Kidney epithelial cell (primary cell): ENCODE data around the gene C1QB. TPM values are rescaled to one million over a fixed set of nuclear protein-coding genes. Genes with fewer than 3 reads are reported as not detected.
"Not testable (repeated sequence)": the region's sequence is repeated elsewhere in the genome, so short reads cannot be mapped to it uniquely, and the experiment has no call there.

Source experiments
- DNase-seq: peaks from one replicate; pipeline ENCODE4 v3.0.0-alpha.2; 2010; ENCODE audit warnings: low read depth
- H3K27me3 ChIP-seq: 2 replicates; pipeline ENCODE4 v1.6.0; 2011; ENCODE audit warnings: low read length; ENCODE audit not compliant: control insufficient read depth, insufficient read depth
- H3K36me3 ChIP-seq: 2 replicates; pipeline ENCODE4 v1.5.1; 2011; ENCODE audit warnings: low read length; ENCODE audit not compliant: control insufficient read depth, insufficient read depth
- H3K4me3 ChIP-seq: 2 replicates; pipeline ENCODE4 v1.5.1; 2011; ENCODE audit warnings: low read depth, mild to moderate bottlenecking, control low read depth, low read length
- total RNA-seq: library from RNA; depleted of rRNA; stranded (reverse); fragments of >200 nt; gene quantifications from 2 replicates; pipeline ENCODE4 v1.2.3, GENCODE V29; 2015
- TF ChIP-seq, protein P1 (sequence below): IDR thresholded peaks from 2 replicates; pipeline ENCODE4 v1.5.1; 2011; ENCODE audit warnings: mild to moderate bottlenecking, moderate library complexity, low read length, control low read depth, inconsistent platforms; ENCODE audit not compliant: insufficient read depth, poor library complexity, severe bottlenecking

The C1QB gene
- total RNA-seq, 1 donor from 2014 or later = 2.8 TPM

DNA sequence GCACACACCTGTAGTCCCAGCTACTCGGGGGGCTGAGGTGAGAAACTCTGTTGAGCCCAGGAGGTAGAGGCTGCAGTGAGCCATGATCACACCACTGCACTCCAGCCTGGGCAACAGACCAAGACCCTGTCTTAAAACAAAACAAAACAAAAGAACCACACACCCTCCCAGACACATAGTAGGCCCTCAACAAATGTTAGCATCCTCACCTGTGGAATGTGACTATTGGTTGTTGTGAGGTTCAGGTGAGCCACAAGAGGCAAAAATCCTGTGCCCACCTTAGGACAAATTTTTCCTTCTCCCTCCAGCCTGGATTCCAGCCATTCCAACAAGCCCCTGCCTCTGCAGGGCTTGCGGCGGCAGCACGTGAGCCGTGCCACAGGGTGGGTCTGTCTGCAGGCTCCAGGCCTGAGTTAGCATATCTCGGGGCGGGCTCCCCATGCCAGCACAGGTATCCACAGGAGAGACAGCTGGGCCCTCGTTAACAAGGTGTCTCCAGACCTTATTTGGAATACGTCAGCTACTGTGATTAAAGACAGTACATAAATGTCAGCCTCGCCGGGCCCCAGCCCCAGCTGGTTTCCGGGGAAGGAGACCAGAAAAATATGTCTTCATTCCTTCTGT is 17.4 kb downstream of the C1QB start:
- no peak for DNase-seq
- H3K27me3 ChIP-seq = peaks cover 42% of the 10 kb centered on the region
- H3K4me3 ChIP-seq = no peak overlapping the region
- TF ChIP-seq, protein P1, sequence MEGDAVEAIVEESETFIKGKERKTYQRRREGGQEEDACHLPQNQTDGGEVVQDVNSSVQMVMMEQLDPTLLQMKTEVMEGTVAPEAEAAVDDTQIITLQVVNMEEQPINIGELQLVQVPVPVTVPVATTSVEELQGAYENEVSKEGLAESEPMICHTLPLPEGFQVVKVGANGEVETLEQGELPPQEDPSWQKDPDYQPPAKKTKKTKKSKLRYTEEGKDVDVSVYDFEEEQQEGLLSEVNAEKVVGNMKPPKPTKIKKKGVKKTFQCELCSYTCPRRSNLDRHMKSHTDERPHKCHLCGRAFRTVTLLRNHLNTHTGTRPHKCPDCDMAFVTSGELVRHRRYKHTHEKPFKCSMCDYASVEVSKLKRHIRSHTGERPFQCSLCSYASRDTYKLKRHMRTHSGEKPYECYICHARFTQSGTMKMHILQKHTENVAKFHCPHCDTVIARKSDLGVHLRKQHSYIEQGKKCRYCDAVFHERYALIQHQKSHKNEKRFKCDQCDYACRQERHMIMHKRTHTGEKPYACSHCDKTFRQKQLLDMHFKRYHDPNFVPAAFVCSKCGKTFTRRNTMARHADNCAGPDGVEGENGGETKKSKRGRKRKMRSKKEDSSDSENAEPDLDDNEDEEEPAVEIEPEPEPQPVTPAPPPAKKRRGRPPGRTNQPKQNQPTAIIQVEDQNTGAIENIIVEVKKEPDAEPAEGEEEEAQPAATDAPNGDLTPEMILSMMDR = no peak
- H3K36me3 ChIP-seq = no peaks in the 10 kb centered on the region

DNA sequence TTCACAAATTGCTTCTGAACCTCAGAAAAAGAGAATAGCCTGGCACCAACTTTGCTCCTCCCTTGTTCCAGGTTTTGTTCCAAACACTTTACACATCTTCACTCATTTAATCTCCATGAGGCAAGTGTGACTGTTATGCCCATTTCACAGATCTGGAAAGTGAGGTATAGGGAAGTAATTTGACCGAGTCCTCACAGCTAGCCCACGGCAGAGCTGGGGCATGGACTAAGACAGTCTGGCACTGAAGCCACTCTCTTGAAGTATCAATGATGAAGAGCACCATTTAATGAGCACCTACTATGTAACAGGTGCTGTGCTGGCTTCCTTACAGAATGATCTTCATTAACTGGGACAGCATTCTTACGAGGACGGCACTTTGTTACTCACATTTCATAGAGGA is 19.0 kb downstream of the C1QB start:
- H3K36me3 ChIP-seq = no peaks in the 10 kb centered on the region
- peaks cover 42% of the 10 kb centered on the region for H3K27me3 ChIP-seq
- no peak overlapping the region for H3K4me3 ChIP-seq
- TF ChIP-seq, protein P1 = no peak
- DNase-seq = no peak

DNA sequence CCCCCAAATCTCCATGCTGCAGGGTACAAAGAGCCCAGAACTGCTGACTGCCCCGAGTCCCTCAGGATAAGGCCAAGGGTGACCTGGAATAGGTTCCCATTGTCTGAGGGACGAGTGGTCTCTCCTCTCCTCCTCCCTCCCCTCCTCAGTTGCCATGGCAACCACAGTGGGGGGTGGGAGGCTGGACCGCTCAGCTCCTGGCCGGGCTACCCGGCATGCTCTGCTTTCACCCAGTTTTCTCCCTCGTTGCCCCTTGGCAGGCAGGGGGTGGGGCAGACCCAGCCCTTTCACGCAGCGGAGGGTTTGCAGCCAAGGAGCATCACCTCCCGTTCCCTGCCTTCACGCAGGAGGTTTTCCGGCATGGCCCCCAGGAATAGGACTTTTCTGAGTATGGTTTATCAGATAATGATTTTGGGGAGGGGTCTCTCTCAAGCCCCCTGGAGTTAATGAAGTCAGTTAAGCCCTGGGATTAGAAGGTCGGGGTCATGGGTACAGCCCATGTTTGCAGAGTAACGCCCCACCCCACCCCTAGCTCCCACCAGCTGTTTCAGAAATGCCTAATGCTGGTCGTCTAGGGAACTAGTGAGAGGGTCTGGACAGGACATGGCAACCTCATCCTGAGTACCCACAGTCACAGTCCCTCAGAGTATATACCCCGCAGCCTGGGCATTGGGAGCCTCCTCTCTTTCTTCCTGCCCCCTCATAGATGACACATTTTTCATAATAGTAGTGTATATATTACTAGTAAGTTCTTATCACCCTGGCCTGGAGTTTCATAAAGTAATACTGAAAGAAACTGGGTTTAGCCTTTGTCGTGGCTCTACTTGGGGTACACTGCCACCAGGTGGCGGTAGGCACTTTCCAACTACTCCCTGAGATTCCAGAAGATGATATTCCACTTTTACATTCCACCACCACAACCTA is 20.7 kb downstream of the C1QB start:
- Histone ChIP-seq H3K27me3 (peaks cover 33% of the 10 kb centered on the region), H3K36me3 (no peaks in the 10 kb centered on the region), H3K4me3 (no peak overlapping the region)
- DNase-seq = peak; percentile 21
- TF ChIP-seq, protein P1 = peak; percentile 78

DNA sequence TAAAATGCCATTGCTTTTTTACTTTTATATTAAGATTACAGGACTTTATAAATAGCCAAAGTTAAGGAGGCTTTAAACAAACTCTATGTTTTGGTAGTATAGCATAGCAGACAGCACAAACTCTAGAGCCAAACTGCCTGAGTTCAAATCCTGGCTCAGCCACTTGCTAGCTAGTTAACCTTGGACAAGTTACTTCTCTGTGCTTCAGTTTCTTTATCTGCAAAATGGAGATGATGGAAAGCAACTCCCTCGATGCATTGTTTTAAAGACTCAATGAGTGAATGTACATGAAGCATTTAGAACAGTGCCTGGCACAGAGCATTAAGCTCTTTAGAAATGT is 21.3 kb downstream of the C1QB start:
- no peak overlapping the region for H3K4me3 ChIP-seq
- no peaks in the 10 kb centered on the region for H3K36me3 ChIP-seq
- H3K27me3 ChIP-seq = peaks cover 30% of the 10 kb centered on the region
- no peak for DNase-seq
- TF ChIP-seq, protein P1 = no peak

DNA sequence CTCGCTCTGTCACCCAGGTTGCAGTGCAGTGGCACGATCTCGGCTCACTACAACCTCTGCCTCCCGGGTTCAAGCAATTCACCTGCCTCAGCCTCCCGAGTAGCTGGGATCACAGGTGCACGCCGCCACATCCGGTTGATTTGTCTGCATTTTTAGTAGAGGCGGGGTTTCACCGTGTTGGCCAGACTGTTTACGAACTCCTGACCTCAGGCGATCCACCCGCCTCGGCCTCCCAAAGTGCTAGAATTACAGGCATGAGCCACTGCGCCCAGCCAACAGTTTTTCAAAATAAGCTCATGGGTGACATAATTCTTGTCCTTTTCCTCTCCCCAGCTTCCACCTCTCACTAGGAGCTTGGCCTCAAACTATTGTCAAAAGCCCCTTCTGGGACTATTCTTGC is 23.1 kb downstream of the C1QB start:
- peaks cover 19% of the 10 kb centered on the region for H3K27me3 ChIP-seq
- not testable (repeated sequence) for H3K4me3 ChIP-seq, DNase-seq, H3K36me3 ChIP-seq

DNA sequence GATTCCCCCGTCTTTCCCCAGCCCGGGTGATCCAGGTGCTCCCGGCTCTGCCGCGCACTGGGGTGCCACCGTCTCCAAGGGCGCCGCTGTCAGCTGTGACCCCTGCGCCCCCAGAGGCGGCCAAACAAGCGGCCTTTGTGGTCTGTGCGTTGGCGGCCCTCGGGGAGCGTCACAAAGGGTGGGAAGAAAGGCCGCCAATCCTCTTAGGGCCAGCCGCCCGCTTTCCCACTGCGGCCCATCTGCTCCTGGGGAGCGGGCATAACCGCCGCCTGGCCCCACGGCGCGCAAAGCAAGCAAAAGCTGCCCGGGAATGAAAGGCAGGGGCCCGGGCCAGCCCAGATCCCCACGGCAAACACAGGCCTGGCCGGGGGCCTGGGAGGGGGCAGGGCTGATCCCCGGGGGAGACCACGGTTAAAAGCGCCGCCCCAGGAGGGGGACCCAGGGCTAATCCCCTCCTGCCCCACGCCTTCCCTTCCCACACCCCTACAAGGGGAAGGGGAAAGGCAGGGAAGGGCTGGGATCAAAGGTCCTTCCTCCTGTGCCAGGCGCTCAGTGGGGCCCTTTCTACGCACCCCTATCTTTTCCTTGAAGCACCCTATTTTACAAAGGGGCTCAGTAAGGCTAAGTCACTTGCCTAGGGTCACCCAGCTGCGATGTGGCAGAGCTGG is 24.0 kb downstream of the C1QB start:
- TF ChIP-seq, protein P1 = no peak
- Histone ChIP-seq H3K4me3 (no peak overlapping the region), H3K36me3 (no peaks in the 10 kb centered on the region), H3K27me3 (peaks cover 14% of the 10 kb centered on the region)
- DNase-seq = no peak
